GM21529 (cell line): Measurements from ENCODE around the gene TRIP13.
A peak's percentile ranks its signal among the peaks of the same experiment; 100 is the strongest.

ENCODE experiments used
- ATAC-seq: cut with Tn5 transposase; IDR thresholded peaks from one replicate; pipeline ENCODE4 v1.9.1; 2021; ENCODE audit not compliant: unreplicated experiment

TRIP13 gene

GRCh38 chr5:963673-964531 lies 71.2 kb downstream of the TRIP13 start:
- ATAC-seq, result peak; percentile 78

DNA sequence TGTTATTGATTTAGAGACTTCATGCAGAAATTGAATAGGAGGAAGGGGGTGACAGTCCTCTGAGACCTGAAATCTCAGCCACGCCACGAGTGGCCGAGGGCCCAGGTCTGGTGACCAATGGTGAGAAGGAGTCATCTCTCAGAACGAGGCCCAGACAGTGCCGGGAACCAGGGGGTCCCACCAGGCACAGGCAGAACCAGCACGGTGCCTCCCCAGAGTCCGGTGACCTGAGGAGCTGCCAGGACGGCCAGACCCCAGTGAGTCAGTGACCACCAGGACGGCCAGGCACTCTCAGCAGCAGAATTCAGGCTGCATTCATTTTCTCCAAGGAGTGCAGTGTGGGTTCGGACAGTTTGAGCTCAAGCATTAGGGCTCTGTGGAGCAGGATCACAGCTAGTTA lies 72.1 kb downstream of the TRIP13 start:
- ATAC-seq, result no peak

- no peak for ATAC-seq
Measured at GRCh38 chr5:965604-966344, 73.1 kb downstream of the TRIP13 start.

- ATAC-seq, result no peak
Measured at GRCh38 chr5:966345-966710, 73.6 kb downstream of the TRIP13 start.

DNA sequence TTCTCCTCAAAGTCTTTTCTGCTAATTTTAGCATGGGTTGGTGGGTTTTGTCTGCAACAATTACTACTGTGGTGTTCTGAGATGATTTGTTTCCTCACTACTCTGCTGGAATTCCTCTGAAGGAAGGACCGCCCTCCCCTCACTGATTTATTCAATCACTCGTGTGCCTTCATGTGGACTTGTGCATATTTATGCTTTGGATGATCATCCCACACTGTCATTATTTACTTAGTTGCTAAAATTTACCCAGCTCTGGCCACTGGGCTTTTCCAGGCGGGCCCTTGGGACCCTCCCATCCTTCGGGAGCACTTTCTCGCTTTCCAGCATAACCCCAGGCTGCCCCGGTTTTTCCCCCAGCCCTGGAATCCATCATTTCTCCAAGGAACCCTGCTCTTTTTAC lies 74.3 kb downstream of the TRIP13 start:
- no peak for ATAC-seq
